H9 (cell line): ENCODE data around the gene KCND2. TPM values are rescaled to one million over a fixed set of nuclear protein-coding genes. Genes with fewer than 3 reads are reported as not detected.

Experiments
- DNase-seq: peaks from one replicate; pipeline ENCODE4 v3.0.0-alpha.2; 2017
- H2AFZ ChIP-seq: one replicate; pipeline ENCODE4 v1.6.1; 2013; ENCODE audit warnings: mild to moderate bottlenecking, low read length, control low read depth, moderate library complexity
- H2AK5ac ChIP-seq: 2 replicates; pipeline ENCODE4 v1.6.1; 2013; ENCODE audit warnings: low read length, control low read depth, mixed read lengths; ENCODE audit not compliant: insufficient read length
- H2BK120ac ChIP-seq: one replicate; pipeline ENCODE4 v1.6.1; 2013; ENCODE audit warnings: low read depth, mild to moderate bottlenecking, low read length, control low read depth, inconsistent platforms; ENCODE audit not compliant: poor library complexity, severe bottlenecking
- H2BK12ac ChIP-seq: 2 replicates; pipeline ENCODE4 v1.6.1; 2013; ENCODE audit warnings: low read length, control low read depth, mixed read lengths, low read depth; ENCODE audit not compliant: insufficient read length
- H2BK15ac ChIP-seq: 2 replicates; pipeline ENCODE4 v1.6.1; 2013; ENCODE audit warnings: low read depth, low read length, control low read depth
- H2BK20ac ChIP-seq: one replicate; pipeline ENCODE4 v1.6.1; 2013; ENCODE audit warnings: low read depth, mild to moderate bottlenecking, low read length, control low read depth, inconsistent platforms; ENCODE audit not compliant: poor library complexity, severe bottlenecking
- H2BK5ac ChIP-seq: 2 replicates; pipeline ENCODE4 v1.6.1; 2013; ENCODE audit warnings: low read length, control low read depth, mixed read lengths; ENCODE audit not compliant: insufficient read length
- H3K14ac ChIP-seq: 2 replicates; pipeline ENCODE4 v1.6.1; 2013; ENCODE audit warnings: low read length, control low read depth; ENCODE audit not compliant: insufficient read depth
- H3K18ac ChIP-seq: 2 replicates; pipeline ENCODE4 v1.6.1; 2013; ENCODE audit warnings: low read depth, mild to moderate bottlenecking, mixed read lengths, low read length, control low read depth; ENCODE audit not compliant: insufficient read length
- H3K23ac ChIP-seq: 2 replicates; pipeline ENCODE4 v1.6.1; 2013; ENCODE audit warnings: low read length, control low read depth, mixed read lengths, low read depth; ENCODE audit not compliant: insufficient read length
- H3K23me2 ChIP-seq: 2 replicates; pipeline ENCODE4 v1.6.1; 2013; ENCODE audit warnings: low read depth, mild to moderate bottlenecking, mixed read lengths, low read length, control low read depth; ENCODE audit not compliant: insufficient read length, poor library complexity, severe bottlenecking
- H3K27ac ChIP-seq: 2 replicates; pipeline ENCODE4 v1.5.1; 2013; ENCODE audit warnings: low read length, control low read depth, mixed read lengths, low read depth; ENCODE audit not compliant: insufficient read length
- H3K27me3 ChIP-seq: 2 replicates; pipeline ENCODE4 v1.6.1; 2013; ENCODE audit warnings: low read length, control low read depth, inconsistent platforms; ENCODE audit not compliant: insufficient read depth
- H3K4ac ChIP-seq: 2 replicates; pipeline ENCODE4 v1.6.1; 2013; ENCODE audit warnings: low read depth, mild to moderate bottlenecking, control low read depth, inconsistent platforms, low read length, moderate library complexity
- H3K4me1 ChIP-seq: 2 replicates; pipeline ENCODE4 v1.6.1; 2013; ENCODE audit warnings: low read length, control low read depth, inconsistent platforms; ENCODE audit not compliant: insufficient read depth
- H3K4me2 ChIP-seq: 2 replicates; pipeline ENCODE4 v1.6.1; 2013; ENCODE audit warnings: low read length, control low read depth, mixed read lengths; ENCODE audit not compliant: insufficient read length, insufficient read depth
- H3K56ac ChIP-seq: 2 replicates; pipeline ENCODE4 v1.6.1; 2013; ENCODE audit warnings: low read depth, mild to moderate bottlenecking, mixed read lengths, low read length, control low read depth; ENCODE audit not compliant: insufficient read length
- H3K79me1 ChIP-seq: 2 replicates; pipeline ENCODE4 v1.6.1; 2013; ENCODE audit warnings: low read depth, mild to moderate bottlenecking, moderate library complexity, low read length, control low read depth, inconsistent platforms; ENCODE audit not compliant: insufficient read depth, poor library complexity, severe bottlenecking
- H3K79me2 ChIP-seq: 2 replicates; pipeline ENCODE4 v1.6.1; 2013; ENCODE audit warnings: low read length, control low read depth, inconsistent platforms; ENCODE audit not compliant: insufficient read depth
- H3K9ac ChIP-seq: 2 replicates; pipeline ENCODE4 v1.6.1; 2013; ENCODE audit warnings: low read length, control low read depth, mixed read lengths; ENCODE audit not compliant: insufficient read length; ENCODE audit errors: extremely low read depth
- H3K9me3 ChIP-seq: one replicate; pipeline ENCODE4 v1.6.1; 2013; ENCODE audit warnings: low read depth, low read length, inconsistent platforms; ENCODE audit not compliant: control insufficient read depth
- H3T11ph ChIP-seq: one replicate; pipeline ENCODE4 v1.6.1; 2013; ENCODE audit warnings: mild to moderate bottlenecking, low read length, control low read depth, inconsistent platforms
- H4K20me1 ChIP-seq: one replicate; pipeline ENCODE4 v1.6.1; 2013; ENCODE audit not compliant: control insufficient read depth, insufficient read length, insufficient read depth
- H4K5ac ChIP-seq: 2 replicates; pipeline ENCODE4 v1.6.1; 2013; ENCODE audit warnings: low read depth, mild to moderate bottlenecking, mixed read lengths, low read length, control low read depth; ENCODE audit not compliant: insufficient read length
- H4K8ac ChIP-seq: replicated peaks from 2 replicates; pipeline ENCODE4 v1.6.1; 2013; ENCODE audit warnings: low read length, control low read depth, mixed read lengths, low read depth; ENCODE audit not compliant: insufficient read length
- H4K91ac ChIP-seq: 2 replicates; pipeline ENCODE4 v1.6.1; 2013; ENCODE audit warnings: low read depth, mild to moderate bottlenecking, moderate library complexity, mixed read lengths, low read length, control low read depth; ENCODE audit not compliant: insufficient read length
- H3K27ac Mint-ChIP-seq, 3 experiments: 2 replicates in 2 of 3; 3 replicates in 1 of 3; pipeline ENCODE4 v1.8.0; 2020 to 2021; ENCODE audit warnings: mixed read lengths in 3 of 3, mild to moderate bottlenecking in 1 of 3, moderate library complexity in 1 of 3
- H3K27me3 Mint-ChIP-seq: 2 replicates; pipeline ENCODE4 v1.8.0; 2021; ENCODE audit warnings: low read depth, mild to moderate bottlenecking, moderate library complexity, mixed read lengths
- H3K36me3 Mint-ChIP-seq, 3 experiments: 2 replicates in 2 of 3; 3 replicates in 1 of 3; pipeline ENCODE4 v1.8.0; 2020 to 2021; ENCODE audit warnings: low read depth in 3 of 3, mixed read lengths in 3 of 3; ENCODE audit not compliant: insufficient read depth in 1 of 3
- H3K4me1 Mint-ChIP-seq, 2 experiments: 2 replicates each; pipeline ENCODE4 v1.8.0; 2020; ENCODE audit warnings: mixed read lengths in 2 of 2
- H3K4me3 Mint-ChIP-seq, 2 experiments: 2 replicates in 1 of 2; 3 replicates in 1 of 2; pipeline ENCODE4 v1.8.0; 2020 to 2021; ENCODE audit warnings: mild to moderate bottlenecking in 2 of 2, mixed read lengths in 2 of 2, moderate library complexity in 1 of 2
- H3K9me3 Mint-ChIP-seq, 2 experiments: 2 replicates in 1 of 2; 3 replicates in 1 of 2; pipeline ENCODE4 v1.8.0; 2020; ENCODE audit warnings: mild to moderate bottlenecking in 2 of 2, mixed read lengths in 2 of 2, moderate library complexity in 1 of 2
- WGBS: extraction: QIAGEN DNeasy Blood & Tissue Kit; methylation state at CpG from one replicate; pipeline ENCODE4 v1.1.7; 2013; ENCODE audit warnings: missing lambda C conversion rate, low lambda C conversion rate, mixed read lengths; ENCODE audit not compliant: insufficient read length; ENCODE audit errors: extremely low coverage; 5-methylcytosine and 5-hydroxymethylcytosine counted together
- total RNA-seq: library from RNA; stranded (reverse); gene quantifications from 2 replicates; pipeline ENCODE4 v1.2.1, GENCODE V29; 2021
- TF ChIP-seq, protein P1 (sequence below): fragments of 200-600 bp; sonication (generic); conservative IDR thresholded peaks from 3 replicates; pipeline ENCODE4 v1.8.0; 2021; ENCODE audit warnings: antibody characterized with exemption, mild to moderate bottlenecking

KCND2 gene
- total RNA-seq, 1 experiment from 2014 or later, result 6.4 TPM

DNA sequence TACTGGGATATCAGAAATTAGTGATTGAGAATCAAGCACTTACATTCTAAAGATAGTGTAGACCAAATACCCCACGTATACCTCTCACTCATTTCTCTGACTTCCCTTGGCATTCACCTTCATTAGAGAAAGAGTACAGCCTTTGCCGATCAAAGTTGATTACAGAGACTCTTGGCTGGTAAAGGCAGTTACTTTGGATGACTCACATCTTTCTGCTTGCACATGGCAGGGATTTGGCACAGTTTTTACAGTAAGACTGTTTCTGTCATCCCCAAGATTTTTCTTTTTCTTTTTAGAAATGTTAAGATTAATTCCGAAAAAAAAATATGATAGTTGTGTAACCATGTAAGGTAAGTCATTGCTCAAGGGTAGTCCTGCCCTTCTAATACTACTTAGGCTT lies 442.0 kb downstream of the KCND2 start:
- no peak overlapping the region for H3K4me3 Mint-ChIP-seq
- Histone ChIP-seq H2BK15ac (no peak overlapping the region), H3K4me2 (no peak overlapping the region), H3K79me1 (no peaks in the 10 kb centered on the region), H3K79me2 (no peaks in the 10 kb centered on the region), H2BK12ac (no peak overlapping the region), H3K23me2 (no peaks in the 10 kb centered on the region), H3K23ac (no peak overlapping the region), H4K20me1 (no peaks in the 10 kb centered on the region), H2BK20ac (no peak overlapping the region), H2BK5ac (no peak overlapping the region), H2AFZ (no peak overlapping the region), H3T11ph (no peak overlapping the region), H3K14ac (no peak overlapping the region), H2BK120ac (no peak overlapping the region), H3K27me3 (no peaks in the 10 kb centered on the region), H4K8ac (no peak overlapping the region), H4K91ac (no peak overlapping the region), H3K56ac (no peak overlapping the region), H3K18ac (no peak overlapping the region), H3K4me1 (no peaks in the 10 kb centered on the region), H3K9ac (no peak overlapping the region), H4K5ac (no peak overlapping the region), H3K4ac (no peak overlapping the region), H2AK5ac (no peak overlapping the region), H3K9me3 (no peaks in the 10 kb centered on the region), H3K27ac (no peak overlapping the region)
- no peaks in the 10 kb centered on the region for H3K36me3 Mint-ChIP-seq
- H3K27me3 Mint-ChIP-seq, result no peaks in the 10 kb centered on the region
- H3K4me1 Mint-ChIP-seq, result peaks cover 14 to 22% of the 10 kb centered on the region in 2 experiments
- H3K9me3 Mint-ChIP-seq, result no peaks in the 10 kb centered on the region
- no peak for DNase-seq
- TF ChIP-seq, protein P1, sequence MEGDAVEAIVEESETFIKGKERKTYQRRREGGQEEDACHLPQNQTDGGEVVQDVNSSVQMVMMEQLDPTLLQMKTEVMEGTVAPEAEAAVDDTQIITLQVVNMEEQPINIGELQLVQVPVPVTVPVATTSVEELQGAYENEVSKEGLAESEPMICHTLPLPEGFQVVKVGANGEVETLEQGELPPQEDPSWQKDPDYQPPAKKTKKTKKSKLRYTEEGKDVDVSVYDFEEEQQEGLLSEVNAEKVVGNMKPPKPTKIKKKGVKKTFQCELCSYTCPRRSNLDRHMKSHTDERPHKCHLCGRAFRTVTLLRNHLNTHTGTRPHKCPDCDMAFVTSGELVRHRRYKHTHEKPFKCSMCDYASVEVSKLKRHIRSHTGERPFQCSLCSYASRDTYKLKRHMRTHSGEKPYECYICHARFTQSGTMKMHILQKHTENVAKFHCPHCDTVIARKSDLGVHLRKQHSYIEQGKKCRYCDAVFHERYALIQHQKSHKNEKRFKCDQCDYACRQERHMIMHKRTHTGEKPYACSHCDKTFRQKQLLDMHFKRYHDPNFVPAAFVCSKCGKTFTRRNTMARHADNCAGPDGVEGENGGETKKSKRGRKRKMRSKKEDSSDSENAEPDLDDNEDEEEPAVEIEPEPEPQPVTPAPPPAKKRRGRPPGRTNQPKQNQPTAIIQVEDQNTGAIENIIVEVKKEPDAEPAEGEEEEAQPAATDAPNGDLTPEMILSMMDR, result no peak
- H3K27ac Mint-ChIP-seq, result no peak overlapping the region
- WGBS, result no CpG with 5 or more reads among the region's 3 CpGs
